GM23338 (cell line): Measurements from ENCODE around the gene TFAP2A. TPM values are rescaled to one million over a fixed set of nuclear protein-coding genes. Genes with fewer than 3 reads are reported as not detected.
A peak's percentile ranks its signal among the peaks of the same experiment; 100 is the strongest.

Experiments
- ATAC-seq: fragments of 200-7000 bp; cut with Tn5 transposase; 3 replicates; pipeline ENCODE4 v1.9.1; 2020
- DNase-seq: peaks from one replicate; pipeline ENCODE4 v3.0.0-alpha.2; 2015; ENCODE audit warnings: low spot score
- H2AFZ ChIP-seq: fragments of 200-600 bp; sonication (generic); 2 replicates; pipeline ENCODE4 v1.8.0; 2016; ENCODE audit warnings: antibody characterized with exemption, mild to moderate bottlenecking, moderate library complexity
- H3F3A ChIP-seq: fragments of 200-600 bp; sonication (generic); replicated peaks from 2 replicates; pipeline ENCODE4 v1.8.0; 2017; ENCODE audit warnings: antibody characterized with exemption, mixed run types, low read depth
- H3K27ac ChIP-seq: fragments of 200-600 bp; sonication (generic); 2 replicates; pipeline ENCODE4 v1.6.1; 2016; ENCODE audit warnings: low read depth
- H3K27me3 ChIP-seq: fragments of 200-600 bp; sonication (generic); 2 replicates; pipeline ENCODE4 v1.8.0; 2016; ENCODE audit warnings: mild to moderate bottlenecking, mixed run types, moderate library complexity; ENCODE audit not compliant: insufficient read depth
- H3K36me3 ChIP-seq: fragments of 200-600 bp; sonication (generic); 2 replicates; pipeline ENCODE4 v1.8.0; 2016; ENCODE audit warnings: mild to moderate bottlenecking; ENCODE audit not compliant: insufficient read depth
- H3K4me1 ChIP-seq: fragments of 200-600 bp; sonication (generic); 2 replicates; pipeline ENCODE4 v1.8.0; 2016; ENCODE audit warnings: mild to moderate bottlenecking, moderate library complexity; ENCODE audit not compliant: insufficient read depth
- H3K4me2 ChIP-seq: fragments of 200-600 bp; sonication (generic); 2 replicates; pipeline ENCODE4 v1.7.1; 2017; ENCODE audit warnings: mixed run types
- H3K4me3 ChIP-seq: fragments of 200-600 bp; sonication (generic); 2 replicates; pipeline ENCODE4 v1.6.1; 2016; ENCODE audit warnings: mixed run types
- H3K79me2 ChIP-seq: fragments of 200-600 bp; sonication (generic); replicated peaks from 2 replicates; pipeline ENCODE4 v1.8.0; 2017; ENCODE audit warnings: mild to moderate bottlenecking; ENCODE audit not compliant: insufficient read depth
- H3K9me2 ChIP-seq: fragments of 200-600 bp; sonication (generic); 2 replicates; pipeline ENCODE4 v1.8.0; 2017; ENCODE audit not compliant: insufficient read depth
- H4K20me1 ChIP-seq: fragments of 200-600 bp; sonication (generic); replicated peaks from 2 replicates; pipeline ENCODE4 v1.8.0; 2017; ENCODE audit warnings: mild to moderate bottlenecking; ENCODE audit not compliant: insufficient read depth
- H3K27ac Mint-ChIP-seq: 2 replicates; pipeline ENCODE4 v1.8.0; 2020; ENCODE audit warnings: inconsistent platforms, mild to moderate bottlenecking, moderate library complexity, mixed read lengths
- H3K27me3 Mint-ChIP-seq: 3 replicates; pipeline ENCODE4 v1.8.0; 2022; ENCODE audit warnings: low read depth, mild to moderate bottlenecking, moderate library complexity, mixed read lengths, inconsistent platforms; ENCODE audit not compliant: insufficient read depth, poor library complexity
- H3K36me3 Mint-ChIP-seq: 3 replicates; pipeline ENCODE4 v1.8.0; 2021; ENCODE audit warnings: low read depth, mild to moderate bottlenecking, inconsistent platforms, moderate library complexity, mixed read lengths
- H3K4me1 Mint-ChIP-seq: 3 replicates; pipeline ENCODE4 v1.8.0; 2020; ENCODE audit warnings: mild to moderate bottlenecking, inconsistent platforms, mixed read lengths
- H3K4me3 Mint-ChIP-seq: 3 replicates; pipeline ENCODE4 v1.8.0; 2021; ENCODE audit warnings: moderate library complexity, mild to moderate bottlenecking, inconsistent platforms, mixed read lengths
- H3K9me3 Mint-ChIP-seq: 3 replicates; pipeline ENCODE4 v1.8.0; 2020; ENCODE audit warnings: moderate library complexity, mild to moderate bottlenecking, inconsistent platforms, mixed read lengths
- CREB1 ChIP-seq: fragments of 250-450 bp; sonication (Bioruptor Pico); IDR thresholded peaks from 2 replicates; pipeline ENCODE4 v1.5.0; 2020; ENCODE audit warnings: low read depth, mild to moderate bottlenecking, moderate library complexity
- CTCF ChIP-seq, 2 experiments: fragments of 200-600 bp in 1 of 2; sonication (generic) in 1 of 2; conservative IDR thresholded peaks; 2 replicates each; pipeline versions ENCODE4 v1.5.1 to v1.6.1; 2016 to 2017; ENCODE audit warnings: antibody characterized with exemption in 2 of 2, low read depth in 2 of 2, mild to moderate bottlenecking in 2 of 2, moderate library complexity in 1 of 2
- ETS1 ChIP-seq: IDR thresholded peaks from 2 replicates; pipeline ENCODE4 v1.6.1; 2016; ENCODE audit warnings: antibody characterized with exemption
- EZH2 ChIP-seq: fragments of 200-600 bp; sonication (generic); IDR thresholded peaks from one replicate; pipeline ENCODE4 v1.8.0; 2017; ENCODE audit warnings: antibody characterized with exemption, mild to moderate bottlenecking, low read depth; ENCODE audit not compliant: unreplicated experiment
- EZH2phosphoT487 ChIP-seq: fragments of 200-600 bp; sonication (generic); IDR thresholded peaks from one replicate; pipeline ENCODE4 v1.8.1; 2018; ENCODE audit warnings: antibody characterized with exemption; ENCODE audit not compliant: unreplicated experiment
- JUNB ChIP-seq: IDR thresholded peaks from one replicate; pipeline ENCODE4 v1.6.1; 2016; ENCODE audit warnings: antibody characterized with exemption; ENCODE audit not compliant: unreplicated experiment
- NANOG ChIP-seq: IDR thresholded peaks from 2 replicates; pipeline ENCODE4 v1.6.1; 2016; ENCODE audit warnings: antibody characterized with exemption, borderline replicate concordance
- POLR2AphosphoS5 ChIP-seq: IDR thresholded peaks from 2 replicates; pipeline ENCODE4 v1.6.1; 2016; ENCODE audit warnings: antibody characterized with exemption, low read depth
- STAT1 ChIP-seq: IDR thresholded peaks from one replicate; pipeline ENCODE4 v1.6.1; 2016; ENCODE audit warnings: antibody characterized with exemption; ENCODE audit not compliant: unreplicated experiment
- ZNF114 ChIP-seq: fragments of 250-450 bp; sonication (Bioruptor Pico); IDR thresholded peaks from 2 replicates; pipeline ENCODE4 v1.5.0; 2020; ENCODE audit warnings: mild to moderate bottlenecking, moderate library complexity
- ZNF331 ChIP-seq: fragments of 250-450 bp; sonication (Bioruptor Pico); IDR thresholded peaks from 2 replicates; pipeline ENCODE4 v1.5.0; 2020; ENCODE audit warnings: low read depth, mild to moderate bottlenecking, moderate library complexity
- ZNF462 ChIP-seq: fragments of 250-450 bp; sonication (Bioruptor Pico); IDR thresholded peaks from 2 replicates; pipeline ENCODE4 v1.5.0; 2020; ENCODE audit warnings: mild to moderate bottlenecking, moderate library complexity
- polyA plus RNA-seq: library from polyadenylated mRNA; unstranded; fragments of >200 nt; fragmentation: Nextera tagmentation; extraction: Ambion mirVana; gene quantifications from 2 replicates; pipeline ENCODE4 v1.2.1, GENCODE V29; 2016
- total RNA-seq: library from RNA; depleted of rRNA; stranded (reverse); fragments of >200 nt; shearing (Covaris generic); gene quantifications from 2 replicates; pipeline ENCODE4 v1.2.3, GENCODE V29; 2014
- TF ChIP-seq, protein P1 (sequence below): IDR thresholded peaks from one replicate; pipeline ENCODE4 v1.6.1; 2018; ENCODE audit warnings: antibody characterized with exemption; ENCODE audit not compliant: unreplicated experiment

Gene TFAP2A
- total and polyA plus RNA-seq, 2 experiments from 2014 or later = not detected

GRCh38 chr6:10382322-10382721 lies 32.6 kb downstream of the TFAP2A start:
- Histone ChIP-seq H2AFZ (no peak overlapping the region; the same call in 1 of the 2 replicates), H3K4me2 (peak overlapping the region; percentile 82), H3K79me2 (no peaks in the 10 kb centered on the region), H4K20me1 (peaks cover 20% of the 10 kb centered on the region), H3K27ac (no peak overlapping the region), H3K27me3 (peaks cover 100% of the 10 kb centered on the region), H3K36me3 (no peaks in the 10 kb centered on the region; the same call in 1 of the 2 replicates), H3K9me2 (no peaks in the 10 kb centered on the region), H3K4me1 (peaks cover 62% of the 10 kb centered on the region), H3K4me3 (peak overlapping the region; percentile 49), H3F3A (peaks cover 53% of the 10 kb centered on the region)
- Mint-ChIP-seq H3K4me1 (peaks cover 53% of the 10 kb centered on the region), H3K27me3 (peaks cover 82% of the 10 kb centered on the region), H3K36me3 (no peaks in the 10 kb centered on the region; the same call in 2 of the 3 replicates), H3K4me3 (peak overlapping the region; percentile 56), H3K9me3 (peaks cover 6% of the 10 kb centered on the region), H3K27ac (no peak overlapping the region)
- TF ChIP-seq CREB1 (CRISPR knock-in tag) (no peak), POLR2AphosphoS5 (no peak), ZNF462 (CRISPR knock-in tag) (no peak), NANOG (no peak), ZNF331 (no peak), STAT1 (no peak), ZNF114 (CRISPR knock-in tag) (no peak), ETS1 (no peak), EZH2 (peak; percentile 87), EZH2phosphoT487 (peak; percentile 10), CTCF (conservative IDR thresholded peaks at IDR 0.05; ENCODE audit: low read depth in 2 of 2) (no peak), JUNB (no peak)
- TF ChIP-seq, protein P1, sequence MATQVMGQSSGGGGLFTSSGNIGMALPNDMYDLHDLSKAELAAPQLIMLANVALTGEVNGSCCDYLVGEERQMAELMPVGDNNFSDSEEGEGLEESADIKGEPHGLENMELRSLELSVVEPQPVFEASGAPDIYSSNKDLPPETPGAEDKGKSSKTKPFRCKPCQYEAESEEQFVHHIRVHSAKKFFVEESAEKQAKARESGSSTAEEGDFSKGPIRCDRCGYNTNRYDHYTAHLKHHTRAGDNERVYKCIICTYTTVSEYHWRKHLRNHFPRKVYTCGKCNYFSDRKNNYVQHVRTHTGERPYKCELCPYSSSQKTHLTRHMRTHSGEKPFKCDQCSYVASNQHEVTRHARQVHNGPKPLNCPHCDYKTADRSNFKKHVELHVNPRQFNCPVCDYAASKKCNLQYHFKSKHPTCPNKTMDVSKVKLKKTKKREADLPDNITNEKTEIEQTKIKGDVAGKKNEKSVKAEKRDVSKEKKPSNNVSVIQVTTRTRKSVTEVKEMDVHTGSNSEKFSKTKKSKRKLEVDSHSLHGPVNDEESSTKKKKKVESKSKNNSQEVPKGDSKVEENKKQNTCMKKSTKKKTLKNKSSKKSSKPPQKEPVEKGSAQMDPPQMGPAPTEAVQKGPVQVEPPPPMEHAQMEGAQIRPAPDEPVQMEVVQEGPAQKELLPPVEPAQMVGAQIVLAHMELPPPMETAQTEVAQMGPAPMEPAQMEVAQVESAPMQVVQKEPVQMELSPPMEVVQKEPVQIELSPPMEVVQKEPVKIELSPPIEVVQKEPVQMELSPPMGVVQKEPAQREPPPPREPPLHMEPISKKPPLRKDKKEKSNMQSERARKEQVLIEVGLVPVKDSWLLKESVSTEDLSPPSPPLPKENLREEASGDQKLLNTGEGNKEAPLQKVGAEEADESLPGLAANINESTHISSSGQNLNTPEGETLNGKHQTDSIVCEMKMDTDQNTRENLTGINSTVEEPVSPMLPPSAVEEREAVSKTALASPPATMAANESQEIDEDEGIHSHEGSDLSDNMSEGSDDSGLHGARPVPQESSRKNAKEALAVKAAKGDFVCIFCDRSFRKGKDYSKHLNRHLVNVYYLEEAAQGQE = no peak
- ATAC-seq = no peak
- no peak for DNase-seq
